Ovary (tissue), 9 donors: ENCODE data around the gene LAMTOR5. TPM values are rescaled to one million over a fixed set of nuclear protein-coding genes. Genes with fewer than 3 reads are reported as not detected.

Experiments used
- DNase-seq, 5 donors: peaks; one replicate each; pipeline ENCODE4 v3.0.0-alpha.2; 2019 to 2020
- H3K27ac ChIP-seq, 2 donors: fragments of 200-600 bp; one replicate each; pipeline versions ENCODE4 v1.5.1 to v1.8.0; 2019 to 2022
- H3K27me3 ChIP-seq: fragments of 200-600 bp; one replicate; pipeline ENCODE4 v1.8.0; 2022
- H3K36me3 ChIP-seq: fragments of 200-600 bp; sonication (generic); one replicate; pipeline ENCODE4 v1.5.1; 2019
- H3K4me1 ChIP-seq: one replicate; pipeline ENCODE4 v1.8.1; 2013; ENCODE audit warnings: mild to moderate bottlenecking, moderate library complexity; ENCODE audit not compliant: insufficient read depth
- H3K4me3 ChIP-seq: fragments of 200-600 bp; sonication (generic); one replicate; pipeline ENCODE4 v1.5.1; 2017
- H3K9me3 ChIP-seq, 2 donors: fragments of 200-600 bp in 1 of 2; sonication (generic) in 1 of 2; one replicate each; pipeline versions ENCODE4 v1.5.1 to v1.8.1; 2013 to 2019; ENCODE audit warnings: mild to moderate bottlenecking in 1 of 2, moderate library complexity in 1 of 2
- CTCF ChIP-seq, 3 donors: fragments of 450-650 bp in 2 of 3; fragments of 200-600 bp in 1 of 3; IDR thresholded peaks; one replicate each; pipeline versions ENCODE4 v1.5.1 to v1.8.0; 2016 to 2022; ENCODE audit warnings: antibody characterized with exemption in 3 of 3, mild to moderate bottlenecking in 1 of 3
- EP300 ChIP-seq: sonication (generic); formaldehyde crosslinking; IDR thresholded peaks from one replicate; pipeline ENCODE4 v1.6.1; 2017; ENCODE audit warnings: antibody characterized with exemption
- POLR2A ChIP-seq: fragments of 450-650 bp; IDR thresholded peaks from one replicate; pipeline ENCODE4 v1.6.1; 2017; ENCODE audit warnings: antibody characterized with exemption, mild to moderate bottlenecking, moderate library complexity
- WGBS, 3 donors: extraction: QIAGEN DNeasy Blood & Tissue Kit in 1 of 3; methylation state at CpG; one replicate each; pipeline versions ENCODE4 v1.1.5 to v1.1.7; 2013 to 2017; 5-methylcytosine and 5-hydroxymethylcytosine counted together
- intact Hi-C, 4 donors: fragments of 100-400 bp; cut with DNase I; formaldehyde crosslinking; loops; one replicate each; pipeline versions ENCODE4 v1.11.0 to v1.15.1; 2022 to 2023
- polyA plus RNA-seq, 2 donors: library from polyadenylated mRNA; stranded (reverse); fragments of 200-250 nt in 1 of 2; fragments of 350-450 nt in 1 of 2; fragmentation: Illumina TruSeq in 1 of 2; extraction: RNeasy Lipid Tissue Mini Kit (QIAGEN cat#74804) in 1 of 2; gene quantifications; one replicate each; pipeline ENCODE4 v1.2.3, GENCODE V29; 2013 to 2014
- total RNA-seq, 7 donors: library from RNA; depleted of rRNA in 2 of 7; stranded (reverse); fragments of >200 nt in 2 of 7; fragmentation: NEBNext Ultra II Directional in 3 of 7; extraction: Animal tissue kit (Norgen Biotek cat#: 25700) in 3 of 7; gene quantifications; one replicate each; pipeline versions ENCODE4 v1.1.0 to v1.2.4, GENCODE V29; 2016 to 2023
- donor health status: DM: no; HTN: no; CAD: no; lungs with moderate emphysema.
- donor health status: DM: no; HTN: no; CAD: no.
- donor health status: Bipolar disorder and iron deficiency.
- donor health status: DM: yes; HTN: yes; CAD: no.
- donor health status: DM: no; HTN: no; CAD: no.
- donor health status: DM: yes; HTN: yes; CAD: no.

LAMTOR5 gene
- total and polyA plus RNA-seq, 9 donors, result 103 to 265 (median 124) TPM

- Histone ChIP-seq H3K27me3 (no peaks in the 10 kb centered on the region), H3K36me3 (no peaks in the 10 kb centered on the region), H3K4me1 (peaks cover 10% of the 10 kb centered on the region), H3K4me3 (peak overlapping the region; percentile 28), H3K27ac (peak overlapping the region; percentile 11 to 68), H3K9me3 (no peaks in the 10 kb centered on the region)
- DNase-seq, result peak; percentile 59 to 75 (median 68)
- TF ChIP-seq CTCF (IDR thresholded peaks at IDR 0.05), result no peak
- no peak for TF ChIP-seq POLR2A
- no peak for TF ChIP-seq EP300
- WGBS, 3 donors, result 6 to 37% (median 7%) methylated on average over 6 of the region's 6 CpGs
- intact Hi-C loops, result loop anchor here in 2 of 4 donors (2.0 to 10.0 kb wide), 2 partner anchors 45 to 51 kb away; partner anchors contain the start of gene RBM15 (in 1 of the 2)
Observed at GRCh38 chr1:110390096-110390495, 17.4 kb downstream of the LAMTOR5 start.

- no peak for DNase-seq
- WGBS, 3 donors, result 96 to 100% (median 100%) methylated on average over 1 of the region's 1 CpG
- H3K4me3 ChIP-seq, result no peak overlapping the region
- no peaks in the 10 kb centered on the region for H3K36me3 ChIP-seq
- H3K4me1 ChIP-seq, result peaks cover 10% of the 10 kb centered on the region
- H3K27ac ChIP-seq, result no peak overlapping the region
- intact Hi-C loops, result no loop called here
- H3K27me3 ChIP-seq, result no peaks in the 10 kb centered on the region
- TF ChIP-seq POLR2A (no peak), EP300 (no peak), CTCF (IDR thresholded peaks at IDR 0.05) (no peak)
- no peaks in the 10 kb centered on the region for H3K9me3 ChIP-seq
Observed at GRCh38 chr1:110387048-110387754, 20.3 kb downstream of the LAMTOR5 start.

- no peak overlapping the region for H3K4me3 ChIP-seq
- 95 to 98% (median 96%) methylated on average over 1 of the region's 1 CpG for WGBS, 3 donors
- H3K36me3 ChIP-seq, result no peaks in the 10 kb centered on the region
Observed at GRCh38 chr1:110385369-110385768, 22.1 kb downstream of the LAMTOR5 start.

GRCh38 chr1:110384581-110385321 lies 22.7 kb downstream of the LAMTOR5 start:
- TF ChIP-seq POLR2A (no peak), EP300 (no peak), CTCF (IDR thresholded peaks at IDR 0.05) (no peak)
- Histone ChIP-seq H3K36me3 (no peaks in the 10 kb centered on the region), H3K4me1 (peaks cover 7% of the 10 kb centered on the region), H3K4me3 (no peak overlapping the region), H3K27ac (no peak overlapping the region), H3K27me3 (no peaks in the 10 kb centered on the region), H3K9me3 (no peaks in the 10 kb centered on the region)
- no peak for DNase-seq
- 90 to 91% (median 90%) methylated on average over 19 of the region's 19 CpGs for WGBS, 3 donors
- intact Hi-C loops, result no loop called here

More at GRCh38 chr1:110385369-110385768, 22.1 kb downstream of the LAMTOR5 start:
- intact Hi-C loops, result no loop called here
- no peaks in the 10 kb centered on the region for H3K27me3 ChIP-seq
- no peak for DNase-seq
- no peaks in the 10 kb centered on the region for H3K9me3 ChIP-seq
- no peak overlapping the region for H3K27ac ChIP-seq
- H3K4me1 ChIP-seq, result peaks cover 7% of the 10 kb centered on the region
- TF ChIP-seq EP300, result no peak
- no peak for TF ChIP-seq POLR2A
- TF ChIP-seq CTCF (IDR thresholded peaks at IDR 0.05), result no peak
